Thyroid gland (tissue), 4 donors: ENCODE results near the gene WHRN.

Source experiments
- CTCF ChIP-seq, 6 experiments: fragments of 200-600 bp in 3 of 6; fragments of 450-650 bp in 3 of 6; sonication (generic) in 3 of 6; IDR thresholded peaks; one replicate each; pipeline ENCODE4 v1.5.1; 2016 to 2019; ENCODE audit warnings: antibody characterized with exemption in 6 of 6, mild to moderate bottlenecking in 2 of 6, inconsistent platforms in 1 of 6, moderate library complexity in 1 of 6
- POLR2A ChIP-seq, 2 donors: fragments of 450-650 bp; IDR thresholded peaks; one replicate each; pipeline ENCODE4 v1.6.1; 2017; ENCODE audit warnings: antibody characterized with exemption in 2 of 2, mild to moderate bottlenecking in 2 of 2, moderate library complexity in 1 of 2

GRCh38 chr9:114511978-114512874, 7.0 kb upstream of the WHRN start:
- TF ChIP-seq CTCF (IDR thresholded peaks at IDR 0.05) (no peak), POLR2A (IDR thresholded peaks at IDR 0.05) (no peak)
